PC-3 (cell line): ENCODE results near the gene XPNPEP3. TPM values are rescaled to one million over a fixed set of nuclear protein-coding genes. Genes with fewer than 3 reads are reported as not detected.

Source experiments
- ATAC-seq: fragments of 200-7000 bp; cut with Tn5 transposase; 2 replicates; pipeline ENCODE4 v1.9.1; 2020; ENCODE audit warnings: mild to moderate bottlenecking, moderate library complexity
- BruUV-seq: library from RNA; stranded (reverse); fragments of 400-500 nt; replicated peaks from 2 replicates; lab custom pipeline; 2021; lab: Mats Ljungman, UMichigan
- CTCF ChIA-PET: fragments of 300-600 bp; sonication (Branson Sonifier 250); formaldehyde crosslinking; loops from one replicate; lab custom pipeline; 2022; ENCODE audit warnings: antibody characterized with exemption; lab: Charles Lee
- POLR2A ChIA-PET: fragments of 300-600 bp; sonication (Branson Sonifier 250); formaldehyde crosslinking; loops from one replicate; lab custom pipeline; 2022; ENCODE audit warnings: antibody characterized with exemption; ENCODE audit not compliant: unreplicated experiment; lab: Charles Lee
- DNase-seq: peaks from one replicate; pipeline ENCODE4 v3.0.0-alpha.2; 2015
- H2AFZ ChIP-seq: fragments of 300-600 bp; sonication (generic); 2 replicates; pipeline ENCODE4 v1.6.0; 2016; ENCODE audit warnings: antibody characterized with exemption, low read length
- H3F3A ChIP-seq: fragments of 300-600 bp; sonication (generic); one replicate; pipeline ENCODE4 v1.6.0; 2017; ENCODE audit warnings: antibody characterized with exemption, low read length, control low read depth, mild to moderate bottlenecking; ENCODE audit not compliant: unreplicated experiment
- H3K27ac ChIP-seq: fragments of 300-600 bp; sonication (generic); 2 replicates; pipeline ENCODE4 v1.5.1; 2016; ENCODE audit warnings: mild to moderate bottlenecking, low read length
- H3K27me3 ChIP-seq: fragments of 300-600 bp; sonication (generic); 2 replicates; pipeline ENCODE4 v1.6.1; 2016; ENCODE audit warnings: low read length, mixed read lengths
- H3K36me3 ChIP-seq: fragments of 300-600 bp; sonication (generic); 2 replicates; pipeline ENCODE4 v1.6.1; 2016; ENCODE audit warnings: low read depth, mixed run types, low read length, mixed read lengths
- H3K4me1 ChIP-seq: fragments of 300-600 bp; sonication (generic); 2 replicates; pipeline ENCODE4 v1.5.1; 2016; ENCODE audit warnings: low read length; ENCODE audit not compliant: insufficient read depth
- H3K4me2 ChIP-seq: fragments of 300-600 bp; sonication (generic); 2 replicates; pipeline ENCODE4 v1.6.0; 2016; ENCODE audit warnings: low read length
- H3K4me3 ChIP-seq: fragments of 300-600 bp; sonication (generic); 2 replicates; pipeline ENCODE4 v1.5.1; 2016; ENCODE audit warnings: mild to moderate bottlenecking, low read length, mixed read lengths
- H3K79me2 ChIP-seq: fragments of 300-600 bp; sonication (generic); 2 replicates; pipeline ENCODE4 v1.6.1; 2017; ENCODE audit warnings: low read length, mixed read lengths
- H3K9ac ChIP-seq: fragments of 300-600 bp; sonication (generic); 2 replicates; pipeline ENCODE4 v1.6.0; 2016; ENCODE audit warnings: mild to moderate bottlenecking, low read length
- H3K9me2 ChIP-seq: fragments of 300-600 bp; sonication (generic); replicated peaks from 2 replicates; pipeline ENCODE4 v1.6.1; 2016; ENCODE audit warnings: mixed run types, low read length, mixed read lengths
- H3K9me3 ChIP-seq: fragments of 300-600 bp; sonication (generic); 2 replicates; pipeline ENCODE4 v1.6.1; 2016; ENCODE audit warnings: low read length, mixed read lengths
- H4K20me1 ChIP-seq: fragments of 300-600 bp; sonication (generic); 2 replicates; pipeline ENCODE4 v1.6.1; 2016; ENCODE audit warnings: low read length, mixed read lengths
- CTCF ChIP-seq: fragments of 300-600 bp; sonication (generic); conservative IDR thresholded peaks from 2 replicates; pipeline ENCODE4 v1.5.1; 2017; ENCODE audit warnings: antibody characterized with exemption, low read depth, mild to moderate bottlenecking, low read length
- EZH2 ChIP-seq: fragments of 300-600 bp; sonication (generic); IDR thresholded peaks from one replicate; pipeline ENCODE4 v1.6.1; 2017; ENCODE audit warnings: antibody characterized with exemption, mild to moderate bottlenecking, low read length; ENCODE audit not compliant: unreplicated experiment
- EZH2phosphoT487 ChIP-seq: fragments of 300-600 bp; sonication (generic); IDR thresholded peaks from 2 replicates; pipeline ENCODE4 v1.6.1; 2018; ENCODE audit warnings: mild to moderate bottlenecking, antibody characterized with exemption, low read length, borderline replicate concordance
- intact Hi-C: fragments of 100-400 bp; cut with micrococcal nuclease; formaldehyde crosslinking; loops from 2 replicates; pipeline ENCODE4 v1.9.0; 2023
- total RNA-seq: library from RNA; depleted of rRNA; stranded (reverse); fragments of >200 nt; gene quantifications from 2 replicates; pipeline ENCODE4 v1.2.3, GENCODE V29; 2014

XPNPEP3 gene
- total RNA-seq, 1 experiment from 2014 or later, result 7.9 TPM

GRCh38 chr22:40928657-40929056 lies 71.7 kb downstream of the XPNPEP3 start:
- Histone ChIP-seq H3K4me2 (no peak overlapping the region), H3K79me2 (no peaks in the 10 kb centered on the region), H3K9me3 (no peaks in the 10 kb centered on the region), H2AFZ (no peak overlapping the region), H4K20me1 (no peaks in the 10 kb centered on the region), H3F3A (no peaks in the 10 kb centered on the region), H3K27me3 (no peaks in the 10 kb centered on the region), H3K4me3 (no peak overlapping the region), H3K9me2 (no peaks in the 10 kb centered on the region), H3K36me3 (peaks cover 6% of the 10 kb centered on the region; the same call in 1 of the 2 replicates), H3K4me1 (no peaks in the 10 kb centered on the region), H3K9ac (no peak overlapping the region), H3K27ac (no peak overlapping the region)
- DNase-seq (no peak), ATAC-seq (no peak)
- no TSS peak for BruUV-seq
- intact Hi-C loops, result loop anchor here (10.0 kb wide), 1 partner anchor 166 kb away; the partner anchor contains the start of gene EP300
- ChIA-PET CTCF (interaction anchor here (0.6 kb wide), 1 partner anchor 169 kb away, joined by 3 read pairs; no protein-coding TSS in a partner anchor), POLR2A (no interaction called here)
- TF ChIP-seq EZH2phosphoT487 (no peak), CTCF (no peak), EZH2 (no peak)

GRCh38 chr22:40932396-40932795 lies 75.4 kb downstream of the XPNPEP3 start:
- intact Hi-C loops, result no loop called here

More at GRCh38 chr22:40932396-40932795, 75.4 kb downstream of the XPNPEP3 start:
- Histone ChIP-seq H3K27me3 (no peaks in the 10 kb centered on the region), H3K79me2 (no peaks in the 10 kb centered on the region), H3K4me2 (no peak overlapping the region), H4K20me1 (no peaks in the 10 kb centered on the region), H3K27ac (no peak overlapping the region), H3K36me3 (no peaks in the 10 kb centered on the region), H3K9me3 (no peaks in the 10 kb centered on the region), H3F3A (no peaks in the 10 kb centered on the region), H2AFZ (no peak overlapping the region), H3K9ac (no peak overlapping the region), H3K4me1 (no peaks in the 10 kb centered on the region), H3K9me2 (no peaks in the 10 kb centered on the region), H3K4me3 (no peak overlapping the region)
- BruUV-seq, result no TSS peak
- ChIA-PET CTCF (no interaction called here), POLR2A (no interaction called here)
- no peak for DNase-seq
- TF ChIP-seq CTCF, result no peak
- TF ChIP-seq EZH2phosphoT487, result no peak
- TF ChIP-seq EZH2, result no peak
- no peak for ATAC-seq
